Stimulated activated CD4-positive, alpha-beta T cell treated with anti-CD3 and anti-CD28 coated beads, Interleukin-15, amount 100 ng/mL, for 1 hour (primary cell): ENCODE measurements around the gene TTC12.

ENCODE experiments used
- DNase-seq, 2 donors: peaks; one replicate each; pipeline ENCODE4 v3.0.0-alpha.2; 2020; ENCODE audit warnings: low read depth in 1 of 2, low spot score in 1 of 2

The TTC12 gene

GRCh38 chr11:113372309-113372708, 57.9 kb downstream of the TTC12 start:
- no peak for DNase-seq

GRCh38 chr11:113373306-113373705, 58.9 kb downstream of the TTC12 start:
- DNase-seq = no peak

GRCh38 chr11:113373981-113374560, 59.7 kb downstream of the TTC12 start:
- DNase-seq = no peak

GRCh38 chr11:113375402-113375801, 61.0 kb downstream of the TTC12 start:
- no peak for DNase-seq

GRCh38 chr11:113376156-113376555, 61.8 kb downstream of the TTC12 start:
- DNase-seq = no peak

- no peak for DNase-seq
Observed at GRCh38 chr11:113377681-113378412, 63.5 kb downstream of the TTC12 start.

GRCh38 chr11:113378692-113379091, 64.3 kb downstream of the TTC12 start:
- DNase-seq = no peak

GRCh38 chr11:113382121-113382520, 67.7 kb downstream of the TTC12 start:
- DNase-seq = no peak

- no peak for DNase-seq
Observed at GRCh38 chr11:113384551-113384950, 70.2 kb downstream of the TTC12 start.

- DNase-seq = no peak
Observed at GRCh38 chr11:113385749-113386148, 71.4 kb downstream of the TTC12 start.

- DNase-seq = no peak
Observed at GRCh38 chr11:113386866-113387265, 72.5 kb downstream of the TTC12 start.

- DNase-seq = no peak
Observed at GRCh38 chr11:113387605-113388211, 73.3 kb downstream of the TTC12 start, which contains the start of gene ANKK1. Gene ANKK1, plus strand, starts transcription at chr11:113387779. Its CDS starts 106 bp downstream, at chr11:113387885.

GRCh38 chr11:113389272-113389671, 74.9 kb downstream of the TTC12 start:
- no peak for DNase-seq

GRCh38 chr11:113392236-113392921, 78.0 kb downstream of the TTC12 start:
- no peak for DNase-seq

GRCh38 chr11:113393501-113393985, 79.2 kb downstream of the TTC12 start:
- DNase-seq = no peak

- DNase-seq = no peak
Observed at GRCh38 chr11:113394919-113395318, 80.5 kb downstream of the TTC12 start.

- DNase-seq = no peak
Observed at GRCh38 chr11:113395782-113396336, 81.5 kb downstream of the TTC12 start.

- no peak for DNase-seq
Observed at GRCh38 chr11:113396690-113397089, 82.3 kb downstream of the TTC12 start.

GRCh38 chr11:113397212-113397611, 82.8 kb downstream of the TTC12 start:
- no peak for DNase-seq

- DNase-seq = no peak
Observed at GRCh38 chr11:113397821-113398220, 83.4 kb downstream of the TTC12 start.

- DNase-seq = no peak
Observed at GRCh38 chr11:113398669-113399430, 84.5 kb downstream of the TTC12 start.
